ENCODE data around the gene CNTD1.
"Not testable (repeated sequence)": the region's sequence is repeated elsewhere in the genome, so short reads cannot be mapped to it uniquely, and the experiment has no call there.

Gene CNTD1

DNA sequence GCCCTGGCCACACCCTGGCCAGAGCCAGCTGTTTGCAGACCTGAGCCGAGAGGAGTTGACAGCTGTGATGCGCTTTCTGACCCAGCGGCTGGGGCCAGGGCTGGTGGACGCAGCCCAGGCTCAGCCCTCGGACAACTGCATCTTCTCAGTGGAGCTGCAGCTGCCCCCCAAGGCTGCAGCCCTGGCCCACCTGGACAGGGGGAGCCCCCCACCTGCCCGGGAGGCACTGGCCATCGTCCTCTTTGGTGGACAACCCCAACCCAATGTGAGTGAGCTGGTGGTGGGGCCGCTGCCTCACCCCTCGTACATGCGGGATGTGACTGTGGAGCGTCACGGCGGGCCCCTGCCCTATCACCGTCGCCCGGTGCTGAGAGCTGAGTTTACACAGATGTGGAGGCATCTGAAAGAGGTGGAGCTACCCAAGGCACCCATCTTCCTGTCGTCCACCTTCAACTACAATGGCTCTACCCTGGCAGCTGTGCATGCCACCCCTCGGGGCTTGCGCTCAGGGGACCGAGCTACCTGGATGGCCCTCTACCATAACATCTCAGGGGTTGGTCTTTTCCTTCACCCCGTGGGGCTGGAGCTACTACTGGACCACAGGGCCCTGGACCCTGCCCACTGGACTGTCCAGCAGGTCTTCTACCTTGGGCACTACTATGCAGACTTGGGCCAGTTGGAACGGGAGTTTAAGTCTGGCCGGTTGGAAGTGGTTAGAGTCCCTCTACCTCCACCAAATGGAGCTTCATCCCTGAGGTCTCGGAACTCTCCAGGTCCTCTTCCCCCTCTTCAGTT, 46.3 kb downstream of the CNTD1 start:
- no peak for DNase-seq (ENCODE audit: low read depth, low spot score)

GRCh38 chr17:42845556-42845917, 46.9 kb downstream of the CNTD1 start:
- no peak for DNase-seq (ENCODE audit: low read depth, low spot score)

- no peak for DNase-seq (ENCODE audit: low read depth, low spot score)
Observed at GRCh38 chr17:42845918-42846593, 47.4 kb downstream of the CNTD1 start.

- no peak for DNase-seq (ENCODE audit: low read depth, low spot score)
Observed at GRCh38 chr17:42846594-42847280, 48.1 kb downstream of the CNTD1 start.

- no peak for DNase-seq (ENCODE audit: low read depth, low spot score)
Observed at GRCh38 chr17:42848093-42848492, 49.4 kb downstream of the CNTD1 start.

DNA sequence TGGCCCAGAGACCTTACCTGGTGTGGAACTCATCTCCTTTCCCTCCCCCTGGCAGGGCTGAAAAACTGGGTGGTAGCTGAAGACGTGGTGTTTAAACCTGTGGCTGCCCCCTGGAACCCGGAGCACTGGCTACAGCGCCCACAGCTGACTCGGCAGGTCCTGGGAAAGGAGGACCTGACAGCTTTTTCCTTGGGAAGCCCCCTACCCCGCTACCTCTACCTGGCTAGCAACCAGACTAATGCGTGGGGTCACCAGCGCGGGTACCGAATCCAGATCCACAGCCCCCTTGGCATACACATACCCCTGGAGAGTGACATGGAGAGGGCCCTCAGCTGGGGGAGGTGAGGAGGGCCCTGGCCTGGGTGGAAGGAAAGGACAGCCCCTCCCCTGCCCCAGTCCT, 50.4 kb downstream of the CNTD1 start:
- no peak for DNase-seq (ENCODE audit: low read depth, low spot score)

DNA sequence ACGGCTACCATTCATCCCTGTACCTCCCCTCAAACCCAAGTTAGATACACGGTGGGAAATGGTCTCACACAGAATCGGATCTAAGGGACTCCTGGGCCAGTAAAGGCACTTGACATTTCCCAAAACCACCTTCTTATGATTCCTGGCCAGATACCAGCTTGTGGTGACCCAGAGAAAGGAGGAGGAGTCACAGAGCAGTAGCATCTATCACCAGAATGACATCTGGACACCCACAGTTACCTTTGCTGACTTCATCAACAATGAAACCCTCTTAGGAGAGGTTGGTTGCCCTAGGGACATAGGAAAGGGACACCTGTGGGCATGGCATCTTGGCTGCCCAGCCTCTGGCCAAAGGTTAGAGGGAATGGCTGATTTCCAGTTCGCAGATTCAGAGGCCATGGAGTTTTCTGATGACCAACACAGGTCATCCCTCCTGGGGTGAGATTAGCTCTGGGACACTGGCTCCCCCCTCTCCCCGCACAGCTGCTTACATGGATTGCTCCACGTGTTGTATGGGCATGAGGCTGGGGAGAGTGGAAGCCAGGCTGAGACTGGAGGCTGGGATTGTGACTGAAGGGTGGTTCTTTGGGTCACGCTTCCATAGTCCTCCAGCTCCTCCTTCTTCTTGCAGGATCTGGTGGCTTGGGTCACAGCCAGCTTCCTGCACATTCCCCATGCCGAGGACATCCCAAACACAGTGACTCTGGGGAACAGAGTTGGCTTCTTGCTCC, 51.0 kb downstream of the CNTD1 start:
- no peak for DNase-seq (ENCODE audit: low read depth, low spot score)

DNA sequence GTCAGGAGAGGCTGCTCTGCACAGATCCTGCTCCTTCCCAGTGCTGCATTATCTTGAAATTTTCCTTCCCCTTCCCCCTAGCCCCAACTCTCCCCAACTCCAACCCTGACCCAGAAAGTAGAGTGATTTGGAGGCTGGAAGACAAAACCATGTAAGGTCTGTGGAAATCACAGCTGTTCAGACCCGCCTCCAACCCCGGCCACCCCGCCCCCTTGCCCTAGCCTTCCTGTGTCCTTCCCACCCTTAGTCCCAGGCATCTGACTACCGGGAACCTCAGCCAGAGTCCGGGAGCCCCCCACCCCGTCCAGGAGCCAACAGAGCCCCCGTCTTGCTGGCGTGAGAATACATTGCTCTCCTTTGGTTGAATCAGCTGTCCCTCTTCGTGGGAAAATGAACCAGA, 52.3 kb downstream of the CNTD1 start, which contains the start of gene AOC3:
TSS of gene AOC3 (plus strand) at position 246 of the 400 bp plus-strand sequence. CDS start at position 391, 145 bp downstream.
- no peak for DNase-seq (ENCODE audit: low read depth, low spot score)

DNA sequence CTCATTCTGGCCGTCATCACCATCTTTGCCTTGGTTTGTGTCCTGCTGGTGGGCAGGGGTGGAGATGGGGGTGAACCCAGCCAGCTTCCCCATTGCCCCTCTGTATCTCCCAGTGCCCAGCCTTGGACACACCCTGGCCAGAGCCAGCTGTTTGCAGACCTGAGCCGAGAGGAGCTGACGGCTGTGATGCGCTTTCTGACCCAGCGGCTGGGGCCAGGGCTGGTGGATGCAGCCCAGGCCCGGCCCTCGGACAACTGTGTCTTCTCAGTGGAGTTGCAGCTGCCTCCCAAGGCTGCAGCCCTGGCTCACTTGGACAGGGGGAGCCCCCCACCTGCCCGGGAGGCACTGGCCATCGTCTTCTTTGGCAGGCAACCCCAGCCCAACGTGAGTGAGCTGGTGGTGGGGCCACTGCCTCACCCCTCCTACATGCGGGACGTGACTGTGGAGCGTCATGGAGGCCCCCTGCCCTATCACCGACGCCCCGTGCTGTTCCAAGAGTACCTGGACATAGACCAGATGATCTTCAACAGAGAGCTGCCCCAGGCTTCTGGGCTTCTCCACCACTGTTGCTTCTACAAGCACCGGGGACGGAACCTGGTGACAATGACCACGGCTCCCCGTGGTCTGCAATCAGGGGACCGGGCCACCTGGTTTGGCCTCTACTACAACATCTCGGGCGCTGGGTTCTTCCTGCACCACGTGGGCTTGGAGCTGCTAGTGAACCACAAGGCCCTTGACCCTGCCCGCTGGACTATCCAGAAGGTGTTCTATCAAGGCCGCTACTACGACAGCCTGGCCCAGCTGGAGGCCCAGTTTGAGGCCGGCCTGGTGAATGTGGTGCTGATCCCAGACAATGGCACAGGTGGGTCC, 52.9 kb downstream of the CNTD1 start:
- not testable (repeated sequence) for DNase-seq (ENCODE audit: low read depth, low spot score)

- no peak for DNase-seq (ENCODE audit: low read depth, low spot score)
Observed at GRCh38 chr17:42852351-42852750, 53.7 kb downstream of the CNTD1 start.

- DNase-seq (ENCODE audit: low read depth, low spot score): no peak
Observed at GRCh38 chr17:42853004-42853403, 54.3 kb downstream of the CNTD1 start.

GRCh38 chr17:42853597-42853967, 54.9 kb downstream of the CNTD1 start:
- no peak for DNase-seq (ENCODE audit: low read depth, low spot score)

DNA sequence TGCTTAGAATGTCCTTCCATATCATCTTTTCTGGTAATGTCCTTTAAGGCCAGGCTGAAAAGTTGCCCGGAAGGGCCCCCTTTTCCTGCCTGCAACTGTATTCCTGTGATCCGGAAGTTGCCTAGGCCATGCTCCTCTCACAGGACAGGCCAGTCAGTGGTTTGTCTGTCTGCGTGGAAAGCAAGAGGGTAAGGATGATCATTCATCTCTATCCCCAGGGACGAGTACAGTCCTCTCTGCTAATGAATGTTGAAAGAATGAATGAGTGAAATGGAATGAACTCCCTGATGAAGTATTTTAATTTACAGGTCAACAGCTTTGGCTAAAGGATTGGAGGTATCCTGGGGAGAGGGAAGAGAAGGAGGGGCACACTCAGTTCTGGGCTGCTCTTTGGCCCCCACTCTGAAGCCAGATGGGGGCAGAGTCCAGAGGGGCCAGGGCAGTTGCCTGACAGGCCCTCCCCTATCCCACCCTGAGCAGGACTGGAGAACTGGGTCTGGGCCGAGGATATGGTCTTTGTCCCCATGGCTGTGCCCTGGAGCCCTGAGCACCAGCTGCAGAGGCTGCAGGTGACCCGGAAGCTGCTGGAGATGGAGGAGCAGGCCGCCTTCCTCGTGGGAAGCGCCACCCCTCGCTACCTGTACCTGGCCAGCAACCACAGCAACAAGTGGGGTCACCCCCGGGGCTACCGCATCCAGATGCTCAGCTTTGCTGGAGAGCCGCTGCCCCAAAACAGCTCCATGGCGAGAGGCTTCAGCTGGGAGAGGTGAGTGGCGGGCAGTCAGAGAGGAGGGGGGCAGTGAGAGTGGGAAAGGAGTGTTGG, 55.5 kb downstream of the CNTD1 start:
- DNase-seq (ENCODE audit: low read depth, low spot score): no peak

GRCh38 chr17:42855048-42855596, 56.5 kb downstream of the CNTD1 start:
- no peak for DNase-seq (ENCODE audit: low read depth, low spot score)

GRCh38 chr17:42856093-42856492, 57.4 kb downstream of the CNTD1 start:
- DNase-seq (ENCODE audit: low read depth, low spot score): not testable (repeated sequence)

DNA sequence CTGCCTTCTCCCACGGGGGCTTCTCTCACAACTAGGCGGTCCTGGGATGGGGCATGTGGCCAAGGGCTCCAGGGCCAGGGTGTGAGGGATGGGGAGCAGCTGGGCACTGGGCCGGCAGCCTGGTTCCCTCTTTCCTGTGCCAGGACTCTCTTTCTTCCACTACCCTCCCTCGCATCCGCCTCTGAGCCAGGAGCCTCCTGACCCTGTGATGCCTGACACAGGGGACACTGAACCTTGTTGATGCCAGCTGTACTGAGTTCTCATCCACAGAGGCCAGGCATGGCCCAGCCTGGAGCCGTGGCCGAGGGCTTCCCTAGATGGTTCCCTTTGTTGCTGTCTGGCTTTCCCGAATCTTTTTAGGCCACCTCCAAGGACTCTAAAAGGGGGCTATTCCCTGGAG, 57.9 kb downstream of the CNTD1 start:
- DNase-seq (ENCODE audit: low read depth, low spot score): not testable (repeated sequence)

- DNase-seq (ENCODE audit: low read depth, low spot score): no peak
Observed at GRCh38 chr17:42857389-42857788, 58.7 kb downstream of the CNTD1 start.
